HepG2 (cell line): ENCODE data around the gene ANKRD27. TPM values are rescaled to one million over a fixed set of nuclear protein-coding genes. Genes with fewer than 3 reads are reported as not detected.

Experiments
- ATAC-seq: fragments of 200-7000 bp; cut with Tn5 transposase; 3 replicates; pipeline ENCODE4 v1.9.1; 2020; ENCODE audit warnings: mild to moderate bottlenecking, moderate library complexity
- BruUV-seq: library from RNA; stranded (reverse); fragments of 400-500 nt; replicated peaks from 2 replicates; lab custom pipeline; 2021; lab: Mats Ljungman, UMichigan
- CTCF ChIA-PET: fragments of 300-600 bp; formaldehyde crosslinking; extraction: SDS; loops from one replicate; lab custom pipeline; 2021; ENCODE audit warnings: low total read pairs, inconsistent platforms, low intra/inter-chr PET ratio; lab: Yijun Ruan, JAX
- POLR2A ChIA-PET: fragments of 350-600 bp; sonication (Branson Sonifier 250); formaldehyde crosslinking; loops from one replicate; lab custom pipeline; 2020; ENCODE audit warnings: antibody characterized with exemption, inconsistent platforms; lab: Yijun Ruan, JAX
- DNase-seq: peaks from one replicate; pipeline ENCODE4 v3.0.0-alpha.2; 2015; ENCODE audit warnings: low spot score
- FAIRE-seq: peaks from 3 replicates; lab custom pipeline; 2011; peaks lifted over from hg19 to GRCh38; lab: Jason Lieb, UNC
- H2AFZ ChIP-seq: one replicate; pipeline ENCODE4 v1.6.1; 2011; ENCODE audit warnings: low read length, inconsistent platforms
- H3K27ac ChIP-seq: fragments of 300-600 bp; 3 replicates; pipeline ENCODE4 v1.8.0; 2011; ENCODE audit warnings: mixed run types, mild to moderate bottlenecking, mixed read lengths, low read length, inconsistent platforms; ENCODE audit not compliant: insufficient read depth; ENCODE audit errors: extremely low read length
- H3K27me3 ChIP-seq, 2 experiments: fragments of 200-600 bp in 1 of 2; 2 replicates in 1 of 2; 3 replicates in 1 of 2; pipeline versions ENCODE4 v1.6.0 to v1.8.0; 2011; ENCODE audit warnings: low read length in 2 of 2, mild to moderate bottlenecking in 2 of 2, moderate library complexity in 2 of 2, inconsistent platforms in 1 of 2; ENCODE audit not compliant: insufficient read depth in 2 of 2, control insufficient read depth in 1 of 2
- H3K36me3 ChIP-seq, 2 experiments: fragments of 200-600 bp in 1 of 2; replicated peaks in 1 of 2; 2 replicates in 1 of 2; 3 replicates in 1 of 2; pipeline versions ENCODE4 v1.5.1 to v1.8.0; 2011; ENCODE audit warnings: low read length in 2 of 2, inconsistent platforms in 1 of 2; ENCODE audit not compliant: insufficient read depth in 2 of 2, control insufficient read depth in 1 of 2
- H3K4me1 ChIP-seq: 2 replicates; pipeline ENCODE4 v1.5.1; 2012; ENCODE audit warnings: low read length, inconsistent platforms; ENCODE audit not compliant: insufficient read depth
- H3K4me2 ChIP-seq: 2 replicates; pipeline ENCODE4 v1.6.0; 2011; ENCODE audit warnings: low read depth, low read length, inconsistent platforms
- H3K4me3 ChIP-seq, 3 experiments: fragments of 200-600 bp in 1 of 3; sonication (generic), shearing (Covaris generic) in 1 of 3; replicated peaks in 1 of 3; 2 replicates each; pipeline ENCODE4 v1.5.1; 2011 to 2016; ENCODE audit warnings: low read length in 3 of 3, inconsistent platforms in 2 of 3, low read depth in 2 of 3, mild to moderate bottlenecking in 2 of 3, control low read depth in 1 of 3, mixed read lengths in 1 of 3; ENCODE audit not compliant: insufficient read depth in 1 of 3
- H3K79me2 ChIP-seq: one replicate; pipeline ENCODE4 v1.6.1; 2011; ENCODE audit warnings: low read length, inconsistent platforms; ENCODE audit not compliant: insufficient read depth
- H3K9ac ChIP-seq: 2 replicates; pipeline ENCODE4 v1.6.0; 2011; ENCODE audit warnings: mild to moderate bottlenecking, low read depth, low read length, inconsistent platforms; ENCODE audit not compliant: insufficient read depth
- H3K9me3 ChIP-seq: 2 replicates; pipeline ENCODE4 v1.5.1; 2012; ENCODE audit warnings: mild to moderate bottlenecking, low read length
- H4K20me1 ChIP-seq: 2 replicates; pipeline ENCODE4 v1.6.0; 2011; ENCODE audit warnings: inconsistent platforms, mild to moderate bottlenecking, low read length, moderate library complexity; ENCODE audit not compliant: insufficient read depth
- CCAR2 ChIP-seq: fragments of 200-400 bp; formaldehyde crosslinking; optimal IDR thresholded peaks from 2 replicates; pipeline ENCODE3; 2018; ENCODE audit warnings: low read depth, mild to moderate bottlenecking, low read length, moderate library complexity
- ETS1 ChIP-seq: sonication (generic); formaldehyde crosslinking; IDR thresholded peaks from 2 replicates; pipeline ENCODE4 v1.4.0; 2020; ENCODE audit warnings: missing genetic modification reagents
- HCFC1 ChIP-seq: fragments of 150-350 bp; IDR thresholded peaks from 2 replicates; pipeline ENCODE4 v1.6.1; 2014; ENCODE audit warnings: low read depth, low read length
- KLF6 ChIP-seq: IDR thresholded peaks from 2 replicates; pipeline ENCODE4 v1.8.0; 2016; ENCODE audit warnings: missing biosample characterization, missing genetic modification reagents
- NFE2L2 ChIP-seq: fragments of 150-350 bp; IDR thresholded peaks from 2 replicates; pipeline ENCODE4 v1.6.1; 2014; ENCODE audit warnings: low read length
- NONO ChIP-seq, 2 experiments: fragments of 450-650 bp in 1 of 2; sonication (generic) in 1 of 2; formaldehyde crosslinking in 1 of 2; IDR thresholded peaks in 1 of 2; conservative IDR thresholded peaks in 1 of 2; 2 replicates each; pipeline versions ENCODE4 v1.6.1 to v1.8.0; 2017 to 2022; ENCODE audit warnings: mild to moderate bottlenecking in 1 of 2, missing genetic modification reagents in 1 of 2, moderate library complexity in 1 of 2
- NR2F6 ChIP-seq, 2 experiments: IDR thresholded peaks; 2 replicates each; pipeline ENCODE4 v1.6.1; 2016; ENCODE audit warnings: antibody characterized with exemption in 1 of 2, mild to moderate bottlenecking in 1 of 2
- PHF20 ChIP-seq: sonication (generic); formaldehyde crosslinking; IDR thresholded peaks from 2 replicates; pipeline ENCODE4 v1.5.0; 2020; ENCODE audit warnings: mild to moderate bottlenecking, missing genetic modification reagents
- SIN3B ChIP-seq: fragments of 150-350 bp; IDR thresholded peaks from 2 replicates; pipeline ENCODE4 v1.6.1; 2014; ENCODE audit warnings: low read length
- THYN1 ChIP-seq: sonication (generic); formaldehyde crosslinking; IDR thresholded peaks from 2 replicates; pipeline ENCODE4 v1.8.1; 2023; ENCODE audit warnings: low read depth, mild to moderate bottlenecking, moderate library complexity, missing genetic modification reagents, borderline replicate concordance
- U2AF1 ChIP-seq: fragments of 200-400 bp; formaldehyde crosslinking; optimal IDR thresholded peaks from 2 replicates; pipeline ENCODE3; 2017; ENCODE audit warnings: mild to moderate bottlenecking, low read depth, low read length
- ZHX1 ChIP-seq: sonication (generic); formaldehyde crosslinking; IDR thresholded peaks from 2 replicates; pipeline ENCODE4 v1.8.1; 2022; ENCODE audit warnings: low read depth, mild to moderate bottlenecking, missing genetic modification reagents
- ZMYM3 ChIP-seq: sonication (generic); formaldehyde crosslinking; IDR thresholded peaks from 2 replicates; pipeline ENCODE4 v1.5.1; 2020; ENCODE audit warnings: mild to moderate bottlenecking, missing genetic modification reagents
- ZNF441 ChIP-seq: sonication (generic); formaldehyde crosslinking; IDR thresholded peaks from 2 replicates; pipeline ENCODE4 v1.7.0; 2021; ENCODE audit warnings: missing genetic modification reagents, borderline replicate concordance
- ZNF672 ChIP-seq: sonication (generic); formaldehyde crosslinking; IDR thresholded peaks from 2 replicates; pipeline ENCODE4 v1.8.1; 2022; ENCODE audit warnings: missing genetic modification reagents
- ZNF770 ChIP-seq: sonication (generic); formaldehyde crosslinking; IDR thresholded peaks from 2 replicates; pipeline ENCODE4 v1.5.0; 2020; ENCODE audit warnings: mild to moderate bottlenecking, missing genetic modification reagents
- WGBS: methylation state at CpG from one replicate; pipeline ENCODE4 v1.1.6; 2017; ENCODE audit warnings: low lambda C conversion rate; 5-methylcytosine and 5-hydroxymethylcytosine counted together
- in situ Hi-C: cut with HindIII; loops from 2 replicates; pipeline ENCODE4 v1.10.0; 2017; ENCODE audit warnings: low pct_unique_long_range_greater_than_20kb; ENCODE audit not compliant: extremely low pct_ligation_motif_present
- intact Hi-C: fragments of 100-400 bp; cut with micrococcal nuclease; formaldehyde crosslinking; loops from one replicate; pipeline ENCODE4 v1.10.0; 2022; ENCODE audit not compliant: unreplicated experiment
- polyA plus RNA-seq, 8 experiments: library from polyadenylated mRNA; depleted of rRNA in 3 of 8; stranded (reverse) in 7 of 8; unstranded in 1 of 8; fragments of >200 nt; fragmentation: Illumina TruSeq in 4 of 8; extraction: Trizol in 4 of 8; gene quantifications; 2 replicates each; pipeline versions ENCODE4 v1.2.1 to v1.2.3, GENCODE V29; 2011 to 2016; ENCODE audit warnings: low read depth in 4 of 8, missing spikeins in 1 of 8, mixed read lengths in 1 of 8; ENCODE audit not compliant: insufficient read depth in 1 of 8
- total RNA-seq, 5 experiments: library from RNA; depleted of rRNA; stranded (reverse); fragments of >200 nt; fragmentation: Illumina TruSeq; extraction: Trizol; gene quantifications; 2 replicates each; pipeline ENCODE4 v1.2.3, GENCODE V29; 2016; ENCODE audit warnings: low read depth in 1 of 5

The ANKRD27 gene
- total and polyA plus RNA-seq, 2 of the 13 experiments (the other 11 are each of a cell fraction or from before 2014, with no cell fraction given): 22.2 to 23.7 TPM

GRCh38 chr19:32580901-32581704, 93.9 kb downstream of the ANKRD27 start, which contains the start of gene PDCD5 (continued):
- TF ChIP-seq CCAR2 (no peak), KLF6 (CRISPR knock-in tag) (peak; percentile 67; the same call in 1 of the 2 replicates), THYN1 (no peak), ETS1 (CRISPR knock-in tag) (no peak), SIN3B (0 out of 2 replicates have a peak, but pooled peaks have one; percentile 48), NONO (IDR thresholded peaks at IDR 0.05) (no peak), NONO (CRISPR knock-in tag; conservative IDR thresholded peaks at IDR 0.05) (peak; percentile 76), ZNF672 (CRISPR knock-in tag) (no peak), HCFC1 (peak; percentile 37; the same call in 1 of the 2 replicates), PHF20 (CRISPR knock-in tag) (peak; percentile 65), U2AF1 (no peak)
- TF ChIP-seq, all 625 proteins: peak for 166

GRCh38 chr19:32580353-32580900, 94.6 kb downstream of the ANKRD27 start:
- H3K27ac ChIP-seq: no peak overlapping the region
- H3K4me3 ChIP-seq: peak overlapping the region; percentile 94 to 96 (median 95)
- WGBS: 9% methylated on average over 21 of the region's 22 CpGs
- H3K4me2 ChIP-seq: peak overlapping the region; percentile 93
- BruUV-seq: no TSS peak
- peaks cover 22% of the 10 kb centered on the region for H3K79me2 ChIP-seq
- in situ Hi-C loops: loop anchor here (5.0 kb wide), 1 partner anchor 173 kb away; the partner anchor contains the start of gene DPY19L3
- intact Hi-C loops: no loop called here
- H3K27me3 ChIP-seq: no peaks in the 10 kb centered on the region; a peak in 1 of 5 replicates
- 0 out of 2 replicates have a peak, but pooled peaks cover 5% of the 10 kb centered on the region for H4K20me1 ChIP-seq
- ChIA-PET CTCF (no interaction called here), POLR2A (interaction anchor here (0.6 to 2.3 kb wide), 7 partner anchors 16 to 1841 kb away, joined by 3 to 10 read pairs (median 6); partner anchors contain the start of genes DPY19L3 and ZNF507)
- no peaks in the 10 kb centered on the region for H3K9me3 ChIP-seq
- FAIRE-seq: no peak
- peaks cover 6 to 16% of the 10 kb centered on the region in 2 experiments for H3K36me3 ChIP-seq
- peaks cover 34% of the 10 kb centered on the region for H3K4me1 ChIP-seq
- no peak for ATAC-seq
- H2AFZ ChIP-seq: no peak overlapping the region
- DNase-seq: no peak
- peak overlapping the region; percentile 98; the same call in 1 of the 2 replicates for H3K9ac ChIP-seq
- TF ChIP-seq ZHX1: no peak
- no peak for TF ChIP-seq NR2F6 (IDR thresholded peaks at IDR 0.05)
- no peak for TF ChIP-seq NR2F6 (CRISPR knock-in tag; IDR thresholded peaks at IDR 0.05)
- no peak for TF ChIP-seq ZNF441 (CRISPR knock-in tag)
- no peak for TF ChIP-seq NFE2L2
- TF ChIP-seq ZNF770 (CRISPR knock-in tag): peak; percentile 93
- TF ChIP-seq ZMYM3 (CRISPR knock-in tag): no peak
